GM23248 (cell line): Measurements from ENCODE around the gene RICTOR.

ENCODE experiments used
- EZH2 ChIP-seq: fragments of 200-600 bp; sonication (generic); IDR thresholded peaks from 2 replicates; pipeline ENCODE4 v1.6.1; 2018; ENCODE audit warnings: antibody characterized with exemption, mild to moderate bottlenecking; ENCODE audit not compliant: insufficient read depth, poor library complexity, severe bottlenecking
- EZH2phosphoT487 ChIP-seq: fragments of 200-600 bp; sonication (generic); IDR thresholded peaks from 2 replicates; pipeline ENCODE4 v1.6.1; 2018; ENCODE audit warnings: antibody characterized with exemption, moderate library complexity, mild to moderate bottlenecking, low read depth; ENCODE audit not compliant: insufficient read depth

DNA sequence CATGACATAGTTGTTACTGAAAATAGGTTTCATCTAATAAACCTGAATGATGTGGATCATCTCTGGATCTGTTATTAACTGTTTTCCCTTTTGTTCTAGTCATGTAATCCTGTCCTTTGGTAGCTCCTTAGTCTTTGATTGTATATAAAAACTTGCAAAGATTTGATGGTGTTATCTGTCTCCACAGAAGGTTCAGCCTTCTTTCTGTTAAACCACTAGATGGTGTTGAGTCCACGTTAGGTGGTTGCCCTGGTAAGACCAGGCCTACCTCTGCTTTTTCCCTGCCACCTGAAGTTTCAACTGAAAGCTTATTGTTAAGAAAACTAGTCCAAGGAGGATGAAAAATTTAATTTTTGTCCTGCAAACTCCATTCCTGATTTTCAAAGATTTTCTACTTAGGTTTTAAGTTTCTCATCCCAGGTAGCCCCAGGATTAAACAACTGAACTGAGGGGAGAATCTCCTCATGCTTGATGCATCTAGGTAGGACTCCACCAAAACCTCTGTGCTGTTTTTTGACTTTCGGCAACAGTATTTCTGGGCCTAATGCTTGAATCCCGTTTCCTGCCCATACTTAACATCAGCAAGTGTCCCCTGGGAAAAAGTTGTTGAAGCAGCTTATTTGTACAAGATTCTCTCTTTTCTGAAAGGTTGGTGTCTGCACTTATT is 68.5 kb downstream of the RICTOR start:
- TF ChIP-seq EZH2 (no peak), EZH2phosphoT487 (no peak)
